ENCODE measurements around the gene PIEZO2.

PIEZO2 gene

DNA sequence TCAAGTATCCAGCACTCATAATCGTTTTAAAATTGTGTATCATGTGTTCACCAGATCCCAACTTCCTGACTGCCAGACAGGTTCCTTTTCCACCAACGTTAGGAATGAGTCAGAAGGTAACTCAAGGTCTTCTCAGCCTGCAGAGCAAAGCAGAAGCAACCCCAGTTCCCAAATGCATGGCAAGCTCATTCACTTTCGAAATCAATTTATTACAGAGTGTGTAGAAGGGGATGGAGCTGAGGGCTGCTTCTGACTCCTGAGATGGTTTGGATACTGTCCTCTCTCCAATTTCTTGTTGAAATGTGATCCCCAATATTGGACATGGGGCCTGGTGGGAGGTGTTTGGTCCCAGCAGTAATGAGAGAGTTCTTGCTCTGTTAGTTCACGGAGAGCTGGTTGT lies 114.5 kb downstream of the PIEZO2 start:
- Histone ChIP-seq H4K20me1 (ENCODE audit: low read depth, low read length) (no peaks in the 10 kb centered on the region), H2AFZ (ENCODE audit: low read depth, low read length, severe bottlenecking) (no peak overlapping the region), H3K79me2 (ENCODE audit: insufficient read depth, low read length) (no peaks in the 10 kb centered on the region), H3K36me3 (ENCODE audit: low read length) (no peaks in the 10 kb centered on the region), H3K27ac (ENCODE audit: low read depth, low read length) (no peak overlapping the region), H3K4me3 (ENCODE audit: insufficient read depth, low read length, poor library complexity, severe bottlenecking) (no peak overlapping the region), H3K27me3 (ENCODE audit: low read length) (no peaks in the 10 kb centered on the region), H3K9ac (ENCODE audit: low read length) (no peak overlapping the region), H3K4me2 (ENCODE audit: low read depth, low read length, poor library complexity, severe bottlenecking) (no peak overlapping the region), H3F3A (ENCODE audit: insufficient read depth) (no peaks in the 10 kb centered on the region), H3K9me2 (replicated peaks; ENCODE audit: insufficient read depth, low read length) (no peaks in the 10 kb centered on the region), H3K9me3 (ENCODE audit: insufficient read depth, low read length) (no peaks in the 10 kb centered on the region)
- no peak for TF ChIP-seq EZH2phosphoT487 (conservative IDR thresholded peaks at IDR 0.05; ENCODE audit: low read length)
- TF ChIP-seq, protein P1, sequence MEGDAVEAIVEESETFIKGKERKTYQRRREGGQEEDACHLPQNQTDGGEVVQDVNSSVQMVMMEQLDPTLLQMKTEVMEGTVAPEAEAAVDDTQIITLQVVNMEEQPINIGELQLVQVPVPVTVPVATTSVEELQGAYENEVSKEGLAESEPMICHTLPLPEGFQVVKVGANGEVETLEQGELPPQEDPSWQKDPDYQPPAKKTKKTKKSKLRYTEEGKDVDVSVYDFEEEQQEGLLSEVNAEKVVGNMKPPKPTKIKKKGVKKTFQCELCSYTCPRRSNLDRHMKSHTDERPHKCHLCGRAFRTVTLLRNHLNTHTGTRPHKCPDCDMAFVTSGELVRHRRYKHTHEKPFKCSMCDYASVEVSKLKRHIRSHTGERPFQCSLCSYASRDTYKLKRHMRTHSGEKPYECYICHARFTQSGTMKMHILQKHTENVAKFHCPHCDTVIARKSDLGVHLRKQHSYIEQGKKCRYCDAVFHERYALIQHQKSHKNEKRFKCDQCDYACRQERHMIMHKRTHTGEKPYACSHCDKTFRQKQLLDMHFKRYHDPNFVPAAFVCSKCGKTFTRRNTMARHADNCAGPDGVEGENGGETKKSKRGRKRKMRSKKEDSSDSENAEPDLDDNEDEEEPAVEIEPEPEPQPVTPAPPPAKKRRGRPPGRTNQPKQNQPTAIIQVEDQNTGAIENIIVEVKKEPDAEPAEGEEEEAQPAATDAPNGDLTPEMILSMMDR (IDR thresholded peaks at IDR 0.05; ENCODE audit: insufficient read depth, low read length, poor library complexity, severe bottlenecking), result no peak

DNA sequence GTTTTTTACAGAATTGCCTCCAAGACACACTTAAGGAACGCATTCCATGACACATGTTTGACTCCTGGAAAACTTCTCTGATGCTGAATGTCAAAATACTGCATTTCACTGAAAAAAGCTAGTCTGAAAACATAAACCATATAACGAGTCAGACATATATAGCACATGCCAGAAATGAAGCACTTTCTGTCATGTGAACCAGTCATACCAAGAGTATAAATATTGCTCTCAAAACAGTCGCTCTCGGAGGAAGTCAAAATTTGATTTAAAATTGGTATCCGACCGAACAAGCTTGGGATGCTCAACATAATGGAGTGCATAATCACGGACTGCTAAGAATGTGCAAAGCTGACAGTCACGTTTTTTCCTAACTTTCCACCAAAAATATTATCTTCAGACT lies 115.9 kb downstream of the PIEZO2 start:
- Histone ChIP-seq H3K9me2 (replicated peaks; ENCODE audit: insufficient read depth, low read length) (no peaks in the 10 kb centered on the region), H3K9ac (ENCODE audit: low read length) (no peak overlapping the region), H2AFZ (ENCODE audit: low read depth, low read length, severe bottlenecking) (no peak overlapping the region), H3K9me3 (ENCODE audit: insufficient read depth, low read length) (no peaks in the 10 kb centered on the region), H3K27me3 (ENCODE audit: low read length) (no peaks in the 10 kb centered on the region), H3K4me3 (ENCODE audit: insufficient read depth, low read length, poor library complexity, severe bottlenecking) (no peak overlapping the region), H3K4me2 (ENCODE audit: low read depth, low read length, poor library complexity, severe bottlenecking) (no peak overlapping the region), H3K27ac (ENCODE audit: low read depth, low read length) (no peak overlapping the region), H3K79me2 (ENCODE audit: insufficient read depth, low read length) (no peaks in the 10 kb centered on the region), H3K36me3 (ENCODE audit: low read length) (no peaks in the 10 kb centered on the region), H3F3A (ENCODE audit: insufficient read depth) (no peaks in the 10 kb centered on the region), H4K20me1 (ENCODE audit: low read depth, low read length) (no peaks in the 10 kb centered on the region)
- TF ChIP-seq EZH2phosphoT487 (conservative IDR thresholded peaks at IDR 0.05; ENCODE audit: low read length), result no peak
- TF ChIP-seq, protein P1 (IDR thresholded peaks at IDR 0.05; ENCODE audit: insufficient read depth, low read length, poor library complexity, severe bottlenecking), result no peak

DNA sequence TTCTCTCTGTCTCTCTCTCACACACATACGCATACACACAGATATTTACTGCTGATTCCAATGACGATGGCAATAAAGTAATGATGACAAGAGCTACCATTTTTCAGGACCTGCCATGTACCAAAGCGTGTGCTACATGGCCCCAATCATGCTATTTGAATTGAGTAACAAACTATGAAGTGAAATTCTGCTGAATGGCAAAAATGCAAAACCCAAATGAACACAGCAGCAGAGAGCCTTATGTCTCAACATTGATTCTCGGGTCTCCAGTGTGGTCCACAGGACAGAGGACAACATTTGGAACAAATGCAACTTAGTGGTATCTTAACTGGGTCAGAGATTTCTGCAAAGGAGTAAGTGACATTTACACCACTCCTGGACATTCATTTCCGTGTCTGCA lies 117.4 kb downstream of the PIEZO2 start:
- no peaks in the 10 kb centered on the region for H3K9me2 ChIP-seq (replicated peaks; ENCODE audit: insufficient read depth, low read length)
- H3K79me2 ChIP-seq (ENCODE audit: insufficient read depth, low read length), result no peaks in the 10 kb centered on the region
- H3K4me3 ChIP-seq (ENCODE audit: insufficient read depth, low read length, poor library complexity, severe bottlenecking), result no peak overlapping the region
- no peak overlapping the region for H3K27ac ChIP-seq (ENCODE audit: low read depth, low read length)
- no peaks in the 10 kb centered on the region for H3F3A ChIP-seq (ENCODE audit: insufficient read depth)
- H2AFZ ChIP-seq (ENCODE audit: low read depth, low read length, severe bottlenecking), result no peak overlapping the region
- no peaks in the 10 kb centered on the region for H3K9me3 ChIP-seq (ENCODE audit: insufficient read depth, low read length)
- H3K27me3 ChIP-seq (ENCODE audit: low read length), result no peaks in the 10 kb centered on the region
- H3K36me3 ChIP-seq (ENCODE audit: low read length), result no peaks in the 10 kb centered on the region
- TF ChIP-seq EZH2phosphoT487 (conservative IDR thresholded peaks at IDR 0.05; ENCODE audit: low read length), result no peak
- TF ChIP-seq, protein P1 (IDR thresholded peaks at IDR 0.05; ENCODE audit: insufficient read depth, low read length, poor library complexity, severe bottlenecking), result no peak
- H3K9ac ChIP-seq (ENCODE audit: low read length), result no peak overlapping the region
- no peak overlapping the region for H3K4me2 ChIP-seq (ENCODE audit: low read depth, low read length, poor library complexity, severe bottlenecking)
- no peaks in the 10 kb centered on the region for H4K20me1 ChIP-seq (ENCODE audit: low read depth, low read length)

All from SU-DHL-6 (cell line).